Measurements from ENCODE around the gene ABCA2. TPM values are rescaled to one million over a fixed set of nuclear protein-coding genes. Genes with fewer than 3 reads are reported as not detected.
"Not testable (repeated sequence)": the region's sequence is repeated elsewhere in the genome, so short reads cannot be mapped to it uniquely, and the experiment has no call there.

ABCA2 gene
- polyA plus RNA-seq, 1 donor, result 16.5 TPM

DNA sequence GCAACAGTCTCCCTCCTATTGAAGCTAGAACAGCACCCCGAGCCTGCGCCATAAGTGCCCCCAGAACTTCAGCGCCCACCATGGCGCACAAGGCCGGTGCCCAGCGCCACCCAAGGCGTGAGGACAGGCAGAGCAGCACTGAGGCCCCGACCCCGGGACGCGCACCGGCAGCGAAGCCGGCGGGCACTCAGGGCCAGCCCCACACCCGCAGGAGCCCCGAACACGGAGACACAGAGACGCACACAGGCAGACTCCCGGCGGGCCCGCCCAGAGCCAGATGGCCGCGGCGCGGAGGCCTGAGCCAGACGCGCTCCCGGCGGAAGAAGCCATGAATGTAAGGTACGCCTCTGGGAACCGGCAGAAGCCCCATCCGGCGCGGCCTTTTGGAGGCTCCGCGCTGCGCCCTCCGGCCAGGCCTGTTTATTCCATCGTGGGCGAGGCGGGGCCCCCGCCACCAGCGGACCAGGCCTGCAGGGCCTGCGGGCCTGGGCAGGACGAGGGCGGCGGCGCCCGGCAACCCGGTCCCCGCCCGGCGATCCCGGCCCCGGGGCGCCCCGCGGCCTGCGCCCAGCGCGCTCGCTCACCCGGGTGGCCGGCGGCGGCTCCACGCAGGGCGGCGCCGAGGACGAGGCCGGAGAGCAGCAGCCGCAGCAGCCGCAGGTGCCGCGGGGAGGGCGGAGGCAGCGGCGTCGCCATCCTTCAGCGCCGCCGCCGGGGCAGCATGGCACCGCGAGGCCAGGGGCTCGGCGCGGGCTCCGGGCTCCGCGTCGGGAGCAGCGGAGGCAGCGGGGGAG, 17.5 kb upstream of the ABCA2 start:
- no peak for DNase-seq (ENCODE audit: low read depth)

DNA sequence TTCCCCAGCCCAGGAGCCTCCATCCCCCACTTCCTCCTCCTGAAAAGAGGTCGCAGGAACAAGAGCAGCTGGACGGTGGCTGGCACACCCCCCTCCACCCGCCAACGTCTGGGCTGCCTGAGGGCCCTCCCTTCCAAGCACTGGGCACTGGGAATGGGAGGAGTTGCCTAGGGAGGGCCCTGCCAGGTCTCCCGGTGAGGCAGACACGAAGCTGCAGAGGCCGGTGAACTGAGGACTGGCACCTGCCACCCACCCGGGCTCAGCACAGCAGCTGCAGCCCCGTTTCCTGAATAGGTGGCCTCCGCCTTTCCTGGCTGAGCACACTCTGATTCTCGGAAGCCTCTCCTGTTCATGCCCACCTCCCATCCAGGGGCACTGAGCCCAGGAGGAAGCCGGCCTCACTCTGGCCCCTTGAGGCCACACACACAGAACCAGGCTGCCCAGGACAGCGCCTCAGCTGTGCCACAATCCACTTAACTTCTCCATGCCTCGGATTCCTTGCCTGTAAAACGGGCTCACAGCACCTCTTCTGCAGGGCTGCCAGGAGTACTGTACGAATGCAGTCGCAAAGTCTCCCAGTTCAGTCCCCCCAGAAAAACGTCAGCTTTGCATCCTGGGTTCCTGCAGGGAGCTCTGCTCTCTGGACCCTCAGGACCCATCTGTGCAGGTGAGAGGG, 16.6 kb upstream of the ABCA2 start:
- no peak for DNase-seq (ENCODE audit: low read depth)

DNA sequence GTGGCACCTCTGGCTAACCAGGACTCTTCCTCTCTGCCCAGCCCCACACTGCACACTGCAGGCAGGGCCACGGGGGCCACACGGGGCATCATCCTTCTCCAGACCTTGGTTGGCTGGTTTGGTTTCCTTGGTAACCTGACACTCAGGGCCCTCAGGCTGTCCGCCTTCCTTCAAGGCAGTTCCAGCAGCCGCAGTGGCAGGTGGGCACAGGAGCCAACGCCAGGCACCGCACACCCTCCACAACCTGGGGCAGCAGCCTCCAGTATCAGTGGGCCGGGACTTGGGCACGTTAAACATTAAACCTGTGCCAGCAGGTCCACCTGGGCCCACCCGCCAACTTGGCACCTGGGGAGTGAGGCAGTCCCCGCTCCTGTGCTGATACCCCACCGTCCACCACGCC, 16.0 kb upstream of the ABCA2 start:
- DNase-seq (ENCODE audit: low read depth), result no peak

DNA sequence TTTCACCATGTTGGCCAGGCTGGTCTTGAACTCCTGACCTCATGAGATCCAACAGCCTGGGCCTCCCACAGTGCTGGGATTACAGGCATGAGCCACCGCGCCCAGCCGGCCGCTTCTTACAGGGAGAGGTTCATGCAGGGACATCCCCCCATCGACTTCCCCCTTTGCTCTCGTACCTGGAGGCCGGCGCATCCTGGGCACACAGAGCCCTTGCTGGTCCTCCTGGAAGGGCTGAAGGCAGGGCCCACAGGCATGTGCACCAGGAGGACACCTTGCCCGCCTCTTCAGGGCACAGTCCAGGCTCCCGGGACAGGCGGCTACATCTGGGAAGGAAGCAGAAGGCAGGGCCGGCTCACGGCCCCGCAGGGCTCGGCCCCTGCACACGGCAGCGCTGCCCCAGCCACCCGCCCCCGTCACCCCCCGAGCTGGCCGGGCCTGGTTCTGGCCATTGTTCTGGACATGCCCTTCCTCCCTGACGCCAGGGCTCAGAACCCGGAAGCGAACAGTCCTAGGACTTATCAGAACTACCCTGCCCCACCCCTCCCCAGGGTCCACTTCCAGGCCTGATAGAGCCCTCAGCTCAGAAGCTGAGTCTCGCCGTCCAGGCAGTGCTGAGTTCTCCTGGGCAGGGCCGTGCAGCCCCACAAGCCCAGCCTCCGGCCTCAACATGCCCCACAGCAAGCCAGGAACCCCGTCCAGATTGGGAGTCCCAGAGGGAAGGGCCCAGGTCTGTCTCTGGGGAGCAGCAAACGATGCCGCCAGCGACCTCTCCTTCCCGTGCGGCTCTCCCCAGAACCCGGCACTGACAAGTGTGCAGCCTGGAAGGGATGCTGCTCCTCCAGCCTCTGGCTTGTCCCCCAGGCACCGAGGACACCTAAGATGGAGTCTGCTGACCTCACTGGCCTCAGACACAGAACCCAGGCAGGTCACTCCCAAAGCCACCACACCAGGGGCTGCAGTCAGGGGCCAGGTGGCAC, 15.0 kb upstream of the ABCA2 start:
- no peak for DNase-seq (ENCODE audit: low read depth)

DNA sequence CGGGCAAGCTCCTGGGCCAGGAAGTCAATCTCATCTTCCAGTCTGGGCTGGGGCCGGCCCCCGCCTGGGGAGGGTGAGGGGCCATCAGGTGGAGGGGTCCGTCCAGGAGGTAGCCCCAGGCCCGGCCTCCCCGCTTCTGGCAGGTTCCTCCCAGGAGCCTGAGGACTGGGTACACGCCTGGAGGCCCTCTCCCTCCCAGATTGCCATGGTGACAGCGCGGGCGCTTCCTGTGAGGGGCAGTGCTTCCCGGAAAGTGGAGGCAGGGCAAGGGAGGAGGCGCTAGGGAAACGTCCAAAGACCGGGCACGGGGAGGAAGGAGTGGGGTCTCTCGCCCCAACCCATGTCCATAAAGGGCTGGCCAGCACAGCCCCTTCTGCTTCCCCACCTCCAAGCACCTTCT, 13.1 kb upstream of the ABCA2 start:
- DNase-seq (ENCODE audit: low read depth), result no peak

DNA sequence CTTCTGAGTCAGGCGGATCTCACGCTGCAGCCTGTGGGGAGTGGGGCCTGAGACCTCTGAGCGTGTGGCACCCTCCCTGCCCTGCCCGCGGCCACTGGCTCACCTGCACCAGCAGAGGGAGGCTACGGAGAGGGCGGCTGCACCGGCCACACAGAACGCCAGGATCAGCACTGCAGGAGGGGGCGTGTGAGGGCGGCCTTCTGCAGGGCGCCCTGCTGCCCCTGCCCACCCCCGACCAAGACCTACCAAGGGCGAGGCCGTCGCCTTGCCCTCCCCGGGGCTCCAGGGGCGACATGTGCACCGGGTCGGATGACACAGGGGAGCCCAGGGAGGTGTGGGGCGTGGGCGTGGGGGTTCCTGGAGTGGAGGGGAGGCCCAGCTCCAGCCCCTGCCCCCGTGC, 12.5 kb upstream of the ABCA2 start:
- DNase-seq (ENCODE audit: low read depth), result no peak

DNA sequence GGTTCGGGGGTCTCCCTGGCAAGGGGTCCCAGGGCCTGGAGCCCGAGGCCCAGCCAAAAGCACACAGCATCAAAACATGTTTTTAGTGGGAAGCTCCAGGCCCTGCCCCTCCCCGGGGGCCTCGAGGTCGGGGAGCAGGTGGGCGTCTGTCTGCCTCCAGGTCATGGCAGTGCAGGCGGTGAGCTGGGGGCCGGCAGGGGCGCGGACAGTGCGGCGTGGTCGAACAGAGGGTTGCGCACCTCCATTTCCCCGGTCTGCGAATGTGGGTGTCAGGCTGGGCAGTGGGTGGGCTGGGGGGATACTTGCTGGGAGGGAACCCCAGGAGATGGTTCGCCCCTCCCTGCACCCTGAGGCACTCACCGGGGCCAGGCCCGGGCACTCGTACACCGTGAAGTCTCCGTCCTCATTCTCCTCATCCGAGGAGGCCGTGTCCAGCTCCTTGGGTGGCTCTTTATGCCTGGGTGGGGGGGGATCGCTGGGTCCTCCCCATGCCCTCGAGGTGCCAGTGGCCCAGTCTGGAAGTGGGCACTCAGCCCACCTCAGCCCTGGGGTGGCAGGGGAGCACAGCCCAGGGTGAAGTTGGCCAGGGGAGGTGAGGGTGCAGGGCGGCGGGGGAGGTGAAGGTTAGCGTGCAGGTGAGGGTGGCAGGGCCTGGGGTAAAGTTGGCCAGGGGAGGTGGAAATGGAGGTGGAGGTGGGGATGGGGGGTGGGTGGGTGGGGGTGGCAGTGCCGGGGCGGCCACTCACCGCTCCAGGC, 11.8 kb upstream of the ABCA2 start:
- no peak for DNase-seq (ENCODE audit: low read depth)

DNA sequence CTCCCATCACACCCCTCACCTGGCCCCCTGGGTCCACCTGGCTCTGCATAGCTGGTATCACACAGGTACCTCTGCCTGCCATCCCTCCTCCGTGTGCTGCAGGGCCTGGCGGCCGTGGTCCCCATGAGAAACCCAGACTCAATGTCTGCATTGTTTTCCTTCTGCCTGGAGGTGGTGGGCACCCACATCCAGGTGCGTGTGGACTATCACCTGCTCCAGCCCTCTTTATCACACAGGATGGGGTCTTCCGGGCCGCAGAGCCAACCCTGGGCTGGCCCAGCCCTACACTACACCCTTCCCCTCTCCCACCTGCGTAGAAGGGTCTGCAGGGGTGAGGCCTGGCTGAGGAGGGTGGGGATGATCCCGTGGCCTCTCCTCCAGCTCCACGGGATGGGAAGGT, 10.9 kb upstream of the ABCA2 start:
- DNase-seq (ENCODE audit: low read depth), result no peak

DNA sequence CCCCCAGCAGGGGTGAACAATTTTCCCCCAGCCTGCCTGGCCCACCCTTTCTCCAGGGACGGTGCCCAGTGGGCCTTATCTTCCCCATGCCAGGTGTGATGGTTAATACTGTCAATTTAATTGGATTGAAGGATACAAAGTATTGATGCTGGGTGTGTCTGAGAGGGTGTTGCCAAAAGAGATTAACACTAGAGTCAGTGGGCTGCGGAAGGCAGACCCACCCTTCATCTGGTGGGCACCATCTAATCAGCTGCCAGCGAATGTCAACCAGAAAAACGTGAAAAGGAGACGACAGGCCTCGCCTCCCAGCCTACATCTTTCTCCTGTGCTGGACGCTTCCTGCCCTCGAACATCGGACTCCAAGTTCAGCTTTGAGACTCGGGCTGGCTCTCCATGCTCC, 9.4 kb upstream of the ABCA2 start:
- DNase-seq (ENCODE audit: low read depth), result no peak

DNA sequence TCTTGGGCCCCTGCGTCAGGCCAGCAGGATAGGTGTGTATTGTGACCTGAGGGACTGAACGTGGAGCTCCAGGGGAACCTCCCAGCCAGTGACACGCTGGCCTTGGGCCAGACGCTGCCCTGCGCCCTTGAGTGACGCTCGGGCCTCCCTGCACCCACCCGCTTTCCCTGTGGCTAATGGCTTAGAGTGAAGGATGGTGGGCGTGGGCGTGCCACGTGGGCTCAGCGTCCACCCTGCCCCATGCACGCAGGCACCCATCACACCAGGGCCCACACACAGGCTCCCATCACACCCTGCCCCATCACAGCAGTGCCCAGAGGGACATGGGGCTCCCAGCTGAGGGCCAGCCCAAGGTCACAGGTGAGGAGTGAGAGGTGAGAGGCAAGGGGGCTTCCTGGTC, 9.0 kb upstream of the ABCA2 start:
- no peak for DNase-seq (ENCODE audit: low read depth)

DNA sequence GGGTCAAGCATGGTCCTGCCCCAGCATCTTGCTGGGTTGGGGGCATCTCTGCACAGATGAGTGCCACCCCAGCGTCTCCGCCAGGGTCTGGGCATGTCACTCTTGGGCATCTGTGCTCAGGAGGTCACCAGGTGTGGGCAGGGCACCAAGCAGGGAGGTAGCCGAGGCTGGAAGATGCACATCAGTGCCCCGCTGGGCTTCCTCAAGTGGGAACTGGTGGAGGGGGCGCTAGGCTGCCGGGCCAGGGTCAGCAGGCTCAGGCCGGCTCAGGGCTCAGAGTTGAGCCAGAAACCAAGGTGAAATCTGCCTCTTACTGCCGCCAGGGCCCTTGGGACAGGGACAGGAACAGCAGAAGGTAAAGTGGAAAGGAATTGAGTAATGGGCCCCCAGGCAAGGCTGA, 7.9 kb upstream of the ABCA2 start:
- DNase-seq (ENCODE audit: low read depth), result no peak

DNA sequence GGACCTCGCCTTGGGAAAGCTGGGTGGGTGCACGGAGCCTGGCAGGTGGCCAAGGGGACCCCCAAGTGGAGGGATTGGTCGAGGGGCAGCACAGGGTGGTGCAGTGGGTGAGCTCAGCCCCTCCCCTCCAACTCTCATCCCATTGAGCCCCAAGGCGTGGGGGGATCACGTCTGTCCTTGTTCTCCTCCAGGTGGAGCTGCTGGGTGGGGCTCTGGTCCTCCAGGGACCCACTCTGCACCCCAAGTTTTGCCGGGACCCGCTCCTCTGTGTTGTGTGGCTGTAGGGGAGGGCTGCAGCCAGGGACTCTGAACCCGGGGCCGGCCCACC, 7.4 kb upstream of the ABCA2 start:
- DNase-seq (ENCODE audit: low read depth), result no peak

DNA sequence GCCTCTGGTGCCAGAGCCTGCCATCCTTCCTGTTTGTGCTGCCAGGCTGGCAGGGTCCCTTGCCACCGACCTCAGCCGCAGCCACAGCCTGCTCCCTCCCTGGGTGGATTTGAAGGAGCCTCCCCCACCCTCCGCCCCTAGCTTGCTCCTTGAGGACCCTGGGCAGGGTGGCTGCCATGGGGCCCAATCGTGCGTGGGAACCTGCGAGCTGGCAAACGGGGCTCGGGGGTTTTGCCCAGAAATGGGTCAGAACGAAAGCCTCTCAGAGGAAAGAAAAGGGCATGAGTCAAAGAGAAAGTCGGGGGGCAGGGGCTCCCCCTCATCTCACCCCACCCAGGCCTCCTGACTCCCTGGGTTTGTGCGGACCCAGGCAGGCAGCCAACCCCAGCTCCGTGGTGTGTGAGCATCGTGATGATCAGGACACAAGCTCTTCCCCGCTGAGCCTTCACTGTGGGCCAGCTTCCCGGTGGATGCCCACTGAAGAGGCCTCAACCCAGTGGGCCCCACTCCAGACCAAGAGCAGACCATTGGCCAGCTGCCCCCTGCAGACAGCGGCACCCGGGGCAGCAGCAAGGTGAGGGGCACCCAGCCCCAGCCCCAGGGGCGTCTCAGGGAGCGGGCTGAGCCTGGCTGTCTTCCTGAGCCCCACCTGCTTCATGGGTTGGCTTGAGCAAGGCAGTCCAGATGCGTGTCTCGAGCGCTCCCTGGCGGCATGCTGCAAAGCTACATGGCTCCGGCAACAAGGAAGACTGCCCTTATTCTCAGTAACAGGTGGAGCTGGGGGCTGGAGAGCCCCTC, 6.9 kb upstream of the ABCA2 start:
- DNase-seq (ENCODE audit: low read depth), result no peak

DNA sequence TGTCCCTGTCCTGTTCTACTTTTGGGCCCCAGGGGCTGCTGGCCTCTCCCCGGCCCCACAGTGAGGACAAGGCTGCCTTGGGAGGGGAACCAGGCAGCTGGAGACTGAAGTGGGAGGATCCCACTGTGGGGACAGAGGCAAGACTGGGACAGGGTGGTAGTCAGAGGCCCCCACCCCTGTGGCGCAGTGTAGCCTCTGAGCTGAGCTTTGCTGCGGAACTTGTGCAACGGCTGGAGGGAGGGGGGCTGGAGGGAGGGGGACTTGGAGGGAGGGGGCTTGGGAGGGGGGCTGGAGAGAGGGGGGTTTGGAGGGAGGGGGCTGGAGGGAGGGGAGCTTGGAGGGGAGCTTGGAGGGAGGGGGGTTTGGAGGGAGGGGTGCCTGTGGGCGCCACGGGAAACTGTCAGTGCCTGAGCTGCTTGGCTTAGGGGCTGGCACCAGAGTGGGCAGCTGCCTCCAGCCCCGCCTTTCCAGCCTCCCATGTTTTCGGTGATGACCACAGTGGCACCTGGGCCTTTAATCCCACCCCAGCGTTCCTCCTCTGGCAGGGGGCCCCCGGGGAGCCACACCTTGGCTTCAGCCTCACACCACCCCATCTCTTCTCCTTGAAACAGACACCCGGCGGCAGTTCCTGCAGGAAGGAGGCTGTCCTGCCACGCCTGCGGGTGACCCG, 6.1 kb upstream of the ABCA2 start:
- DNase-seq (ENCODE audit: low read depth), result no peak

DNA sequence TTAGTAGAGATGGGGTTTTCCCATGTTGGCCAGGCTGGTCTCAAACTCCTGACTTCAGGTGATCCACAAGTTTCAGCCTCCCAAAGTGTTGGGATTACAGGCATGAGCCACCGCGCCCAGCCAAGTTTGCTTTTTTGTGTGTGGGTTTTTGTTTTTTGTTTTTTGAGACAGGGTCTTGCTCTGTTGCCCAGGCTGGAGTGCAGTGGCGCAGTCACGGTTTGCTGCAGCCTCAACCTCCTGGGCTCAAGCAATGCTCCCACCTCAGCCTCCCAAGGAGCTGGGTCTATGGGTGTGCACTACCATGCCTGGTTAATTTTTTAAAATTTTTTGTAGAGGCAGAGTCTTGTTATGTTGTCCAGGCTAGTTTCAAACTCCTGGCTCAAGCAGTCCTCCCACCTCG, 5.4 kb upstream of the ABCA2 start:
- not testable (repeated sequence) for DNase-seq (ENCODE audit: low read depth)

DNA sequence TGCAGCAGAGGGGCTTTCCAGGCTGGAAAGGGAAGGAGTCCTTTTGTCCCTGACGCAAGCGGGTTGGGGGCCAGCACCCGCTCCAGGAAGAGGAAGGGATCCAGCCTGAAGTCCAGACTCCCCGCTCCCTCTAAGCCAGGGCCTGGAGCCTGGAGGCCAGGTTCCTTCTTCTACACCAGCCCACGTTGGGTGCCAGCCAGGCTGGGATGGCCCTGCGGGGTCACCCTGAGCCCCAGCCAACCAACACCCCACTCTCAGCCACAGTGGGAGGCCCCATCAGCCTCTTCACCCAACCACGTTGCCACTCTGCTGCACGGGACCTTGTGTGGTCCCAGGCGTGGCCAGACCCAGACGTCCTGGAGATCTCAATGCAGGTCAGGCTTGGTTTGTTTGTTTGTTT, 4.8 kb upstream of the ABCA2 start:
- DNase-seq (ENCODE audit: low read depth), result no peak

DNA sequence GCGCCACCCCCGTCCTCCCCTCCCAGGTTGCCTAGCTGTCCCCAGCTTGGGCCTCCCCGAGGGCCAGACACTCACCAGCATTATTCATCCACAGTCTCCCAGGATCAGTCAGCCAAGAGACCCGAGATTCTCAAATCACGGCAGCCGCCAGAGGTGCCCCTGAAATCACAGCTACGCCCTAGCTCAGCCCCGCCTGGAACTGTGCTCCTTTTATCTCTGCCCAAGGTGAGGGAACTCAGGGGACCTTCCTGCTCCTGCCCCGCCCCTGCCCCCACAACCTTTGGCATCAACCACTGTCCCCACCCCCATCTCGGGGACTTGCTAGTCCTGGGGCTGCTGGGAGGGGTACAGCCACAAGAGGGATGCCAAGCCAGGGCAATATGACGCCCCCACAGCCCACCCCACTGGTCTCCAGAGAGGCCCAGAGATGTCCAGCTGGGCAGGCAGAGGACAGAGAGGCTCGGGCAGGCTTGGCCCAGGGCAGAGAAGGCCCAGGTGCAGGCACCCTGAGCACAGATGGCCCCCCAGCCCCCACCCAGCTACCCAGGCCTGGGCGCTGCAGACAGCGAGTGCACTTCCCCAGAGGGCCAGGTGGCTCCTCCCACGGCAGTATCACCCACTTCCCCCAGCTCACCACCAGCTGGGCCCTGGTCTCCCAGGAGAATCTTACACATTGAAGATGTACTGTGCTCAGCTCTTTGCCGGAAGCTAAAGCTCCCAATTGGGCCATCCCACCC, 4.0 kb upstream of the ABCA2 start, which contains the start of gene FUT7:
TSS of gene FUT7 (minus strand) at position 185 of the 737 bp plus-strand sequence. CDS start at position 88, 97 bp downstream.
- DNase-seq (ENCODE audit: low read depth), result no peak

DNA sequence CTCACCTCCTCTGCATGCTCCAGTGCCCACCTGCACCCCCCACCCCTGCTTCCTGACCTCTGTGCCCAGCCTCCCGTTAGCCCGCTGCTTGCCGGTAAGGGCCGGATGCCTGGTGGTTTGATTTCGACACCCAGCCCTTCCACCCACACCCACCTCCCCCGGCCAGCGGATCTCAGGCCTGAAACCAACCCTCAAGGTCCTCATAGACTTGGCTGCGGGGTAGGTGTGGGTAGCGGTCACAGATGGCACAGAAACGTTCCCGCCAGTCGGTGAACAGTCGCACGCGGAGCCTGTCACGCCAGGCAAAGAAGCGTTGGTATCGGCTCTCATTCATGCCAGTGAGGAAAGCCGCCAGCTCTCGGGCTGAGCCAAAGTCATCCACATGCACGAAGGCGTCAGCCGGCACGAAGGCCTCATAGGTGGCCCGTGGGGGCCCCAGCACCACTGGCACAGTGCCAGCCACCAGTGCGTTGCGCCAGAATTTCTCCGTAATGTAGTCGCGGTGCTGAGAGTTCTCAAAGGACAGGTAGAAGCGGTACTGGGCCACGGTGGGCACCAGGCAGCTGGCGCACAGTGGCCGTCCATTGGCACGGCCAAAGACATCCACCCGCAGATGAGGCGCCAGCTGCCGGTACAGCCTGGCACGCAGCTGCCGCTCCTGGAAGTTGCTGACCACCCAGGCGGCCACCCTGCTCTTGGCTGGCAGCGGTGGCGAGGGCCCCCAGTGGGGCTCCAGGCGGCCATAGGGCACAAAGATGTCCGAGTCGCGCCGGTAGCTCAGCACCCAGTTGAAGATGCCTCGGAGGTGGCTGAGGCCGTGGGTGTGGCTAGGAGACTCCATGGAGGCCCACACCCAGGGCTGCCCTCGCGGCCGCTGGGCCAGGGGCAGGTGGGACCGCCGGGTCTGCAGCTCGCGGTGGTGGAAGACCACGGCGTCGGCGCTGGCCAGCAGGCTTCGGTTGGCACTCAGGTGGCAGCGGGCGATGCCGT, 2.8 kb upstream of the ABCA2 start:
- no peak for DNase-seq (ENCODE audit: low read depth)
